K562 (cell line): Measurements from ENCODE around the gene MOSPD3. TPM values are rescaled to one million over a fixed set of nuclear protein-coding genes. Genes with fewer than 3 reads are reported as not detected.
A peak's percentile ranks its signal among the peaks of the same experiment; 100 is the strongest.

Source experiments
- CREBBP ChIP-seq: IDR thresholded peaks from one replicate; pipeline ENCODE4 v1.6.1; 2012; ENCODE audit warnings: low read depth, mild to moderate bottlenecking, control low read depth, inconsistent platforms, low read length
- CTCFL ChIP-seq: IDR thresholded peaks from 2 replicates; pipeline ENCODE4 v1.6.1; 2011; ENCODE audit warnings: borderline replicate concordance, low read depth, mild to moderate bottlenecking, moderate library complexity, low read length; ENCODE audit not compliant: insufficient read depth, poor library complexity, severe bottlenecking
- DPF2 ChIP-seq: fragments of 450-650 bp; IDR thresholded peaks from 2 replicates; pipeline ENCODE4 v1.6.1; 2016
- GABPA ChIP-seq: fragments of 200-800 bp; sonication (Bioruptor generic); conservative IDR thresholded peaks from 2 replicates; pipeline ENCODE4 v1.6.1; 2016; ENCODE audit warnings: low read depth, missing genetic modification characterization, missing compliant biosample characterization
- L3MBTL2 ChIP-seq: fragments of 450-650 bp; IDR thresholded peaks from 2 replicates; pipeline ENCODE4 v1.6.1; 2016; ENCODE audit warnings: mild to moderate bottlenecking, moderate library complexity
- MAFG ChIP-seq: fragments of 450-650 bp; conservative IDR thresholded peaks from 2 replicates; pipeline ENCODE4 v1.6.1; 2016; ENCODE audit warnings: missing genetic modification characterization, missing compliant biosample characterization
- MBD2 ChIP-seq: sonication (generic); IDR thresholded peaks from 2 replicates; pipeline ENCODE4 v1.6.1; 2016; ENCODE audit warnings: low read depth, borderline replicate concordance
- MYBL2 ChIP-seq, 2 experiments: fragments of 450-650 bp in 1 of 2; sonication (generic) in 1 of 2; formaldehyde crosslinking in 1 of 2; IDR thresholded peaks; 2 replicates each; pipeline versions ENCODE4 v1.6.1 to v1.8.1; 2017 to 2022; ENCODE audit warnings: borderline replicate concordance in 1 of 2, inconsistent platforms in 1 of 2, low read depth in 1 of 2, mild to moderate bottlenecking in 1 of 2, missing genetic modification reagents in 1 of 2, moderate library complexity in 1 of 2
- PRDM10 ChIP-seq: fragments of 450-650 bp; IDR thresholded peaks from 2 replicates; pipeline ENCODE4 v1.6.1; 2018; ENCODE audit not compliant: partially characterized antibody
- RBM34 ChIP-seq: fragments of 200-400 bp; formaldehyde crosslinking; IDR thresholded peaks from 2 replicates; pipeline ENCODE4 v1.6.1; 2018; ENCODE audit warnings: low read length, borderline replicate concordance; ENCODE audit not compliant: insufficient read depth
- SAFB ChIP-seq: fragments of 200-400 bp; formaldehyde crosslinking; IDR thresholded peaks from 2 replicates; pipeline ENCODE4 v1.6.1; 2017; ENCODE audit warnings: low read depth, low read length, borderline replicate concordance
- SFPQ ChIP-seq: fragments of 200-400 bp; formaldehyde crosslinking; IDR thresholded peaks from 2 replicates; pipeline ENCODE4 v1.6.1; 2017; ENCODE audit warnings: mild to moderate bottlenecking, low read depth, low read length, moderate library complexity
- SMAD4 ChIP-seq: fragments of 250-450 bp; sonication (Bioruptor Pico); conservative IDR thresholded peaks from 2 replicates; pipeline ENCODE4 v1.8.0; 2021; ENCODE audit warnings: inconsistent platforms, mild to moderate bottlenecking, moderate library complexity
- SMARCC2 ChIP-seq: fragments of 450-650 bp; IDR thresholded peaks from 2 replicates; pipeline ENCODE4 v1.6.1; 2017; ENCODE audit warnings: antibody characterized with exemption, moderate library complexity, mild to moderate bottlenecking, low read depth
- SRSF9 ChIP-seq: fragments of 200-400 bp; formaldehyde crosslinking; IDR thresholded peaks from 2 replicates; pipeline ENCODE4 v1.6.1; 2017; ENCODE audit warnings: low read depth, low read length, borderline replicate concordance
- SUPT5H ChIP-seq: fragments of 450-650 bp; IDR thresholded peaks from 2 replicates; pipeline ENCODE4 v1.6.1; 2016
- TRIM28 ChIP-seq: fragments of 450-650 bp; IDR thresholded peaks from 2 replicates; pipeline ENCODE4 v1.6.1; 2017
- ZBTB7A ChIP-seq: IDR thresholded peaks from 2 replicates; pipeline ENCODE4 v1.6.1; 2011; ENCODE audit warnings: low read depth, mild to moderate bottlenecking, low read length, moderate library complexity, borderline replicate concordance; ENCODE audit not compliant: control insufficient read depth
- ZNF133 ChIP-seq: fragments of 250-450 bp; sonication (Bioruptor Pico); IDR thresholded peaks from 2 replicates; pipeline ENCODE4 v1.4.0; 2020; ENCODE audit warnings: mild to moderate bottlenecking
- ZNF384 ChIP-seq: IDR thresholded peaks from 2 replicates; pipeline ENCODE4 v1.6.1; 2012; ENCODE audit warnings: low read depth, low read length, improper control_type of control experiment
- ZNF778 ChIP-seq: fragments of 450-650 bp; formaldehyde crosslinking; IDR thresholded peaks from 2 replicates; pipeline ENCODE4 v1.4.0; 2020; ENCODE audit warnings: mild to moderate bottlenecking, moderate library complexity
- polyA plus RNA-seq, 8 experiments: library from polyadenylated mRNA; depleted of rRNA in 4 of 8; stranded (reverse) in 5 of 8; unstranded in 3 of 8; fragments of >200 nt; fragmentation: Nextera tagmentation in 2 of 8; fragmentation: Illumina TruSeq in 1 of 8; extraction: Ambion mirVana in 2 of 8; extraction: Trizol in 1 of 8; gene quantifications; 2 replicates each; pipeline versions ENCODE4 v1.2.1 to v1.2.3, GENCODE V29; 2011 to 2014; ENCODE audit warnings: inconsistent platforms in 1 of 8, missing spikeins in 1 of 8
- total RNA-seq, 7 experiments: library from RNA; depleted of rRNA in 6 of 7; stranded (reverse); fragments of >200 nt in 6 of 7; fragmentation: Illumina TruSeq in 2 of 7; extraction: Trizol in 2 of 7; gene quantifications; 2 replicates each; pipeline versions ENCODE4 v1.2.1 to v1.2.3, GENCODE V29; 2011 to 2021; ENCODE audit warnings: low replicate concordance in 1 of 7

MOSPD3 gene
- total and polyA plus RNA-seq, 9 of the 15 experiments (the other 6 are each of a cell fraction or from before 2014, with no cell fraction given) = 1.4 to 32.1 (median 7.3) TPM

GRCh38 chr7:100586266-100587025 is 25.9 kb upstream of the MOSPD3 start, which contains the start of gene FBXO24 (continued):
- peak; percentile 74 for TF ChIP-seq GABPA
- peak; percentile 65; the same call in 1 of the 2 replicates for TF ChIP-seq L3MBTL2
- no peak for TF ChIP-seq SAFB
- TF ChIP-seq MBD2 = peak; percentile 100
- peak; percentile 99 for TF ChIP-seq PRDM10
- TF ChIP-seq MYBL2 (IDR thresholded peaks at IDR 0.05; ENCODE audit: low read depth) = no peak; the same call in 1 of the 2 replicates
- TF ChIP-seq MYBL2 (CRISPR knock-in tag; IDR thresholded peaks at IDR 0.05; ENCODE audit: borderline replicate concordance) = no peak
- TF ChIP-seq MAFG (tag) = no peak
- no peak for TF ChIP-seq SMARCC2
- TF ChIP-seq SMAD4 (CRISPR knock-in tag) = no peak
- TF ChIP-seq ZBTB7A = peak; percentile 98
- no peak for TF ChIP-seq CREBBP
- no peak for TF ChIP-seq SFPQ
- peak; percentile 18 for TF ChIP-seq SUPT5H
- no peak for TF ChIP-seq ZNF778 (CRISPR knock-in tag)
- TF ChIP-seq RBM34 = no peak
- TF ChIP-seq ZNF133 = no peak
- no peak for TF ChIP-seq CTCFL
- no peak for TF ChIP-seq DPF2
- no peak for TF ChIP-seq ZNF384
- no peak for TF ChIP-seq TRIM28
- no peak for TF ChIP-seq SRSF9
